Measurements from ENCODE around the gene PSMD9. TPM values are rescaled to one million over a fixed set of nuclear protein-coding genes. Genes with fewer than 3 reads are reported as not detected.
"Not testable (repeated sequence)": the region's sequence is repeated elsewhere in the genome, so short reads cannot be mapped to it uniquely, and the experiment has no call there.

Gene PSMD9
- total RNA-seq, 2 experiments from 2014 or later = 89.2 to 142 TPM

- H3K4me1 ChIP-seq (ENCODE audit: insufficient read depth, low read length, poor library complexity, severe bottlenecking) = no peaks in the 10 kb centered on the region
- H3K9me2 ChIP-seq (ENCODE audit: insufficient read depth, low read length) = no peaks in the 10 kb centered on the region
- BruUV-seq (replicated peaks) = no TSS peak
- H3K36me3 ChIP-seq (ENCODE audit: insufficient read depth, low read length) = no peaks in the 10 kb centered on the region
- POLR2A ChIA-PET = interaction anchor here (0.5 to 1.4 kb wide), 2 partner anchors 10 to 11 kb away, joined by 3 to 5 read pairs; no protein-coding TSS in a partner anchor
- no peak for TF ChIP-seq EZH2phosphoT487 (IDR thresholded peaks at IDR 0.05; ENCODE audit: borderline replicate concordance, low read depth, low read length)
- TF ChIP-seq CTCF (conservative IDR thresholded peaks at IDR 0.05; ENCODE audit: low read length) = no peak
- H3K27ac ChIP-seq (ENCODE audit: low read depth, low read length, poor library complexity, severe bottlenecking) = no peak overlapping the region
- CTCF ChIA-PET (ENCODE audit: unreplicated experiment) = no interaction called here
- intact Hi-C loops (cut with micrococcal nuclease; ENCODE audit: unreplicated experiment) = no loop called here
- no peak for DNase-seq (ENCODE audit: low spot score)
- H4K20me1 ChIP-seq (ENCODE audit: insufficient read depth, low read length) = no peaks in the 10 kb centered on the region
- no peaks in the 10 kb centered on the region for H3K79me2 ChIP-seq (ENCODE audit: insufficient read depth, low read depth, low read length)
- no peak overlapping the region for H2AFZ ChIP-seq (ENCODE audit: low read length)
- H3K4me2 ChIP-seq (ENCODE audit: low read length) = no peak overlapping the region
- H3K9me3 ChIP-seq (ENCODE audit: low read length) = no peaks in the 10 kb centered on the region
- H3K4me3 ChIP-seq (ENCODE audit: low read depth, low read length, poor library complexity, severe bottlenecking) = no peak overlapping the region
Observed at GRCh38 chr12:121874071-121874470, 14.5 kb upstream of the PSMD9 start.

GRCh38 chr12:121875582-121875981 lies 13.0 kb upstream of the PSMD9 start:
- Histone ChIP-seq H3K4me3 (ENCODE audit: low read depth, low read length, poor library complexity, severe bottlenecking) (no peak overlapping the region), H3K27ac (ENCODE audit: low read depth, low read length, poor library complexity, severe bottlenecking) (no peak overlapping the region), H3K4me2 (ENCODE audit: low read length) (no peak overlapping the region), H3K4me1 (ENCODE audit: insufficient read depth, low read length, poor library complexity, severe bottlenecking) (no peaks in the 10 kb centered on the region), H3K36me3 (ENCODE audit: insufficient read depth, low read length) (no peaks in the 10 kb centered on the region), H3K9me2 (ENCODE audit: insufficient read depth, low read length) (no peaks in the 10 kb centered on the region), H3K9me3 (ENCODE audit: low read length) (no peaks in the 10 kb centered on the region), H3K79me2 (ENCODE audit: insufficient read depth, low read depth, low read length) (no peaks in the 10 kb centered on the region), H4K20me1 (ENCODE audit: insufficient read depth, low read length) (no peaks in the 10 kb centered on the region), H2AFZ (ENCODE audit: low read length) (no peak overlapping the region)
- intact Hi-C loops (cut with micrococcal nuclease; ENCODE audit: unreplicated experiment) = no loop called here
- TF ChIP-seq CTCF (conservative IDR thresholded peaks at IDR 0.05; ENCODE audit: low read length) = no peak
- TF ChIP-seq EZH2phosphoT487 (IDR thresholded peaks at IDR 0.05; ENCODE audit: borderline replicate concordance, low read depth, low read length) = no peak
- DNase-seq (ENCODE audit: low spot score) = no peak
- ChIA-PET POLR2A (no interaction called here), CTCF (ENCODE audit: unreplicated experiment) (interaction anchor here (0.6 kb wide), 1 partner anchor 22 kb away, joined by 3 read pairs; no protein-coding TSS in a partner anchor)
- no TSS peak for BruUV-seq (replicated peaks)

GRCh38 chr12:121876080-121876447 lies 12.5 kb upstream of the PSMD9 start:
- H4K20me1 ChIP-seq (ENCODE audit: insufficient read depth, low read length); H3K79me2 ChIP-seq (ENCODE audit: insufficient read depth, low read depth, low read length); H3K9me2 ChIP-seq (ENCODE audit: insufficient read depth, low read length); H3K4me1 ChIP-seq (ENCODE audit: insufficient read depth, low read length, poor library complexity, severe bottlenecking); H2AFZ ChIP-seq (ENCODE audit: low read length); intact Hi-C loops (cut with micrococcal nuclease; ENCODE audit: unreplicated experiment); DNase-seq (ENCODE audit: low spot score); H3K4me3 ChIP-seq (ENCODE audit: low read depth, low read length, poor library complexity, severe bottlenecking); POLR2A ChIA-PET; H3K36me3 ChIP-seq (ENCODE audit: insufficient read depth, low read length); H3K9me3 ChIP-seq (ENCODE audit: low read length); BruUV-seq (replicated peaks); H3K27ac ChIP-seq (ENCODE audit: low read depth, low read length, poor library complexity, severe bottlenecking); H3K4me2 ChIP-seq (ENCODE audit: low read length): not testable (repeated sequence)
- CTCF ChIA-PET (ENCODE audit: unreplicated experiment) = interaction anchor here (0.6 kb wide), 1 partner anchor 23 kb away, joined by 3 read pairs; no protein-coding TSS in a partner anchor
